ENCODE data around the gene PTPRR.

The PTPRR gene

DNA sequence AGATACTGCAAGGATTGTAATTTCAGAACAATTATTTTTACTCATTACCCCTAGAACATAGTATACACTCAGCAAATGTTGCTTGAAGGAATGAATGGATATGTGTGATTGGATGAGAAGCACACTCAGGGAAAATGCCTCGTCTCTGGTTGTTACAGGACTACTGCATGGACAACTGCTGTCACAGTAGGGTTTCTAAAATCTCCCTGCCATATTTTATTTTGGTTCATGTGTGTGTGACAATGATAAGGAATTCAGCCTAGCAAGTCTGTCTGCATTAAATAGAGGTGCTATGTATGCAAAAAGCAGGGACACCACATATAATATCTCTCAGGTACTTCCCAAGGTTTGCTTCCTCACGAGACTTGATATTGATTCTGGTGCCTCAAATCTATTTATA lies 1.4 kb downstream of the PTPRR start:
- no peaks in the 10 kb centered on the region for H3K9me3 ChIP-seq
- H3K36me3 ChIP-seq = no peaks in the 10 kb centered on the region
- H4K20me1 ChIP-seq = no peaks in the 10 kb centered on the region
- no peak for TF ChIP-seq Cebpa-rat (IDR thresholded peaks at IDR 0.05)
- no peak overlapping the region for H3K4me2 ChIP-seq
- H3K27ac ChIP-seq = no peak overlapping the region
- H3K4me1 ChIP-seq = no peaks in the 10 kb centered on the region
- no peak overlapping the region for H3K9ac ChIP-seq
- no peaks in the 10 kb centered on the region for H3K27me3 ChIP-seq
- H3K4me3 ChIP-seq = no peak overlapping the region

DNA sequence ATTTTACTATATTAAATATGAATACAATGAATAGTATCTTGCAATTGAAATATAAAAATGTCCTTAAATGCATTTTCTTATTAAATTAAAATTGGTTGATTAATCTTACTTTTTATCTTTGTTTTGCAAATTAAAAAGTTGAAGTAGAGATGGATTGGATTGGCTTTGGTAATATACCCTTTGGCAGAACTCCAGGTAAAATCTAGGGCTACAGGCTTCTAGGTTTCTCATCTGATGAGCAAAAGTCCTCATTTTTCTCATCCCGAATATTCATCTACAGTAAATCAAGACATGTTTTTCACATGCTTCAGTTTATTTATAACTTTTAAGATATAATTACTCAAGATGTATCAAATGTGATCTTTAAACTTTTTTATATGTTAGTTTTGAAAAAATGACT lies 2.2 kb downstream of the PTPRR start:
- Histone ChIP-seq H3K27ac (no peak overlapping the region), H4K20me1 (no peaks in the 10 kb centered on the region), H3K27me3 (no peaks in the 10 kb centered on the region), H3K9me3 (no peaks in the 10 kb centered on the region), H3K4me2 (no peak overlapping the region), H3K9ac (no peak overlapping the region), H3K4me1 (no peaks in the 10 kb centered on the region), H3K36me3 (no peaks in the 10 kb centered on the region), H3K4me3 (no peak overlapping the region)
- no peak for TF ChIP-seq Cebpa-rat (IDR thresholded peaks at IDR 0.05)

DNA sequence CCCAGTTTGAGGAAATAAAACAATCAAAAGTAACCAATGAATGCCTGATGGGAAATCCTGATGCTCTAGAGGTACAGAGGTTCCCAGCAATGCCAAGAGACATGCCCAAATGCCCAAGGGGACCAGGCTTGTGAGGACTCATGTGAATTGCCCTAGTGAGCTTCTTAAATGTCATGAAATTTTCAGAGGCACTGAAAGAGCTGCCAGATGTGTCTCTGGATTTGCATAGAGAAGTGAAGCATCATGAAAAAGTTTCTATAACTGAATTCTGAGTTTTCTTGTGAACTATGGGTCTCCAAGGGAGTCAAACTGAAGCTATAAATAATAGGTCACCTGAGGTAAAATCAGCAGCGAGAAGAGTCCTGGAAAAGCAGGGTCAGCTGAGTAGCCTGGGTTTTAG lies 9.9 kb downstream of the PTPRR start:
- no peak overlapping the region for H3K4me3 ChIP-seq
- no peaks in the 10 kb centered on the region for H3K4me1 ChIP-seq
- H3K4me2 ChIP-seq = no peak overlapping the region
- TF ChIP-seq Cebpa-rat (IDR thresholded peaks at IDR 0.05) = no peak
- H3K9ac ChIP-seq = no peak overlapping the region
- H3K27me3 ChIP-seq = no peaks in the 10 kb centered on the region
- H4K20me1 ChIP-seq = no peaks in the 10 kb centered on the region
- no peaks in the 10 kb centered on the region for H3K36me3 ChIP-seq
- H3K9me3 ChIP-seq = no peaks in the 10 kb centered on the region
- H3K27ac ChIP-seq = no peak overlapping the region

DNA sequence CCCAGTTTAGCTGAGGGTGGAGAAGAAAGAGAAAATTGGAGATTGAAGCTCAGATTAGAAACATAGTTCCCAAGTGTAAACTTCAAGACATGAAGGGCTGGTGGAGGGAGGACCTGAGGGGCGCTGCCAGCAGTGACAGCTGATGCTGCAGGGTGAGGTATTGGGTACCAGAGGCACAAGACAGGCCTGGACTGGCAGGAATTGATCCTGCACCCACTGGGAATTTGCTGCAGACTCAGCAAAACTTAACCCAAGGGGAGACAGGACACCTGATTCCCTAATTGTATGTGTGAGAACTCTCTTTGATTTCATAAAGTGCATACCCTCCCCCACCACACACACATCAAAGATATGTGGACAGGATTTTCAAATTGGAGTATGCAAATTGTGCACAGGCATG lies 11.6 kb downstream of the PTPRR start:
- H3K27me3 ChIP-seq = no peaks in the 10 kb centered on the region
- no peaks in the 10 kb centered on the region for H3K36me3 ChIP-seq
- TF ChIP-seq Cebpa-rat (IDR thresholded peaks at IDR 0.05) = no peak
- no peak overlapping the region for H3K4me2 ChIP-seq
- no peaks in the 10 kb centered on the region for H4K20me1 ChIP-seq
- no peak overlapping the region for H3K9ac ChIP-seq
- no peak overlapping the region for H3K4me3 ChIP-seq
- no peaks in the 10 kb centered on the region for H3K9me3 ChIP-seq
- H3K27ac ChIP-seq = no peak overlapping the region
- no peaks in the 10 kb centered on the region for H3K4me1 ChIP-seq

DNA sequence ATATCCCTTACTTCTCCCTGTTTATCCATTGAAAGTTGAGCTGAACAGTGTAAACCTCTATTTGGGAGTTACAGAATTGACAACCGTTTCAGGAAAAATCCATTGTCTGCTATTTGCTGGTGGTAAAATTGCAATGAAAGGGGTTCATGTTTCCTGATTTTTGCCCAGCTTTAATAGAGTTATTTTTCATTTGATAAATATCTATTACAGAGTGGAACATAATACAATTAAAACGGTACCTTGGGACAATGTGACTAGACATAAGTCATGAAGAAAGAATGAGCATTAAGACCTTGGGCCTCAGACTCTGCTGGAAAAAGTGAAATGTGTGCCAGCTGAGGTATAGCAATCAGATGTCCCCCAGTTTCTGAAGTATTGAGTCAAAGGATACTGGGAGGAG lies 13.1 kb downstream of the PTPRR start:
- Histone ChIP-seq H3K4me3 (no peak overlapping the region), H3K36me3 (no peaks in the 10 kb centered on the region), H3K27ac (no peak overlapping the region), H3K27me3 (no peaks in the 10 kb centered on the region), H3K4me2 (no peak overlapping the region), H3K4me1 (no peaks in the 10 kb centered on the region), H4K20me1 (no peaks in the 10 kb centered on the region), H3K9me3 (no peaks in the 10 kb centered on the region), H3K9ac (no peak overlapping the region)
- TF ChIP-seq Cebpa-rat (IDR thresholded peaks at IDR 0.05) = no peak

DNA sequence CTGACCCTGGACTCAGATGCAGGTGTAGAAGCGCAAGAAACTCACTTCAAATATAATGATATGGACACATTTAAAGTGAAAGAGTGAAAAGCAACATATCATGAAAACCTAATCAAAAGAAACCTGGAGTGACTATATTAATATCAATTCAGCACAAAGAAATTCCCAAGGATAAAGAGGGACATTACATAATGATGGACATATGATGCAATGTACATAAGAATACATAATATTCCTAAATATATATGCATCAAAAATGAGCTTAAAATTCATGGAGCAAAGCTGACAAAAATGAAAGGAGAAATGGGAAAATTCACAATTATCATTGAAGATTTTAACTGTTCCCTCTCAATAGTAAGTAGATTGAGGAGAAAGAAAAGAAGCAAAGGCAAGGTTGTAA lies 24.6 kb downstream of the PTPRR start:
- H3K4me1 ChIP-seq = no peaks in the 10 kb centered on the region
- no peaks in the 10 kb centered on the region for H3K36me3 ChIP-seq
- no peak overlapping the region for H3K27ac ChIP-seq
- no peaks in the 10 kb centered on the region for H3K9me3 ChIP-seq
- no peak overlapping the region for H3K9ac ChIP-seq
- H3K4me3 ChIP-seq = no peak overlapping the region
- H3K27me3 ChIP-seq = no peaks in the 10 kb centered on the region
- H3K4me2 ChIP-seq = no peak overlapping the region
- H4K20me1 ChIP-seq = no peaks in the 10 kb centered on the region
- no peak for TF ChIP-seq Cebpa-rat (IDR thresholded peaks at IDR 0.05)

DNA sequence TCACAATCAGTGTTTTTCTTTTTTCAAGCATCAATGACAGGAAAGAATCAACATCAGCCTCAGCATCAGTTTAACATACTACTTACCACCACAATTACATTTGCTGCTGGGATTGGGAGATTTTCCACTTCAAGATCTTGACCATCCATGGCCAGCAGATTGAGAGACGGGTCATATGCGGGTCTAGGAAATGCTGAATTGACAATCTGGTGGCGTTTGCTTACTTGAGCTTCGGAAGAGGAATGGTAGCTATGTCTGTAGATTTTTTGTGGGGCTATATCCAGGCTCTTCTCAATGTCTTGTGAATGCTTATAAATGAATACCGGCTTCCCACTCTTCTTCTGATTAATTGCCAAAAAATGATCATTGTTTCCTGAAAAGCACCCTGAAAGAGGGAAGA lies 27.9 kb downstream of the PTPRR start:
- no peak for TF ChIP-seq Cebpa-rat (IDR thresholded peaks at IDR 0.05)
- no peaks in the 10 kb centered on the region for H3K4me1 ChIP-seq
- H3K27ac ChIP-seq = no peak overlapping the region
- H3K4me2 ChIP-seq = no peak overlapping the region
- no peaks in the 10 kb centered on the region for H3K9me3 ChIP-seq
- H3K4me3 ChIP-seq = no peak overlapping the region
- H3K9ac ChIP-seq = no peak overlapping the region
- H3K27me3 ChIP-seq = no peaks in the 10 kb centered on the region
- H4K20me1 ChIP-seq = no peaks in the 10 kb centered on the region
- H3K36me3 ChIP-seq = no peaks in the 10 kb centered on the region

DNA sequence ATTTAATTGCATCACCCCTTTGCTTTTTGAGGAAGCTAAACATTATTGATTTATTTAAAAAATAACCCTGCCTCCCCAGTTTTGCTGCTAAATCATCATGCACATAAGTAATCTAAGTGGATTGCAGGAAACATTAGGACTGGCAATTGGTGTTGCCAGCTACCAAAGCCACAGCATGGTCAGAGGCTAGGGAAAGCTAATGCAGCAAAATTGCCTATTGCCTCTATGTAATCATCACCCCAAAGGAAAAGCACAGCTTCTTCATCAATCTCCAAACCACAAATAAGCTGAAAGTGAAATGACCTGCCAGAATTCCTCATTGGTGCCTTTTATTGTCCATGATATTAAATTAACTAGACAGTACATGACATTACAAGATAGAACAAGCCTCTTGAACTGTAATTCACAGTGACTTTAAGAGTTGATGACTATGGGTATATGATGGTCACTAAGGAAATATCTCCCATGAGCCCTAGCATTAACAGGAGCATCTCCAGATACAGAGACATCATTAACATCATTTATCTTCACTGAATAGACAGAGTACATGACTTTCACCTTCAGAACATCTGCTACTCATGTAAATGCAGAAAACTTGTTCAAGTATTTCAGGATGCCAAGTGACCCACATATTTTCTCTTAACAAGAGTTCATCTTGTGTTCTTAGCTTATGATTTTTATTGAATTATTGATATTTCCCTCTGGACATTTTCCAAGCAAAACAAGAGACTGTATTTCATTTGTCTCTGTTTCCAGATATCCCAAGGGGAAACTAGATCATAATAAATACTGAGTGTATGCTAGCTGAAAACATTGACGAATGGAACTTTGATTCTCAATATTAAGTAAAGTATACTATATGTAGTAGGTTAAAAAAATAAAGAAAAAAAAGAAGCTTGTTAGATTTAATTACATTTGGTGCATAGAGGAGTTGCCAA lies 29.4 kb downstream of the PTPRR start:
- Histone ChIP-seq H3K4me1 (no peaks in the 10 kb centered on the region), H3K9ac (no peak overlapping the region), H3K4me3 (no peak overlapping the region), H3K27ac (no peak overlapping the region), H4K20me1 (no peaks in the 10 kb centered on the region), H3K9me3 (no peaks in the 10 kb centered on the region), H3K27me3 (no peaks in the 10 kb centered on the region), H3K4me2 (no peak overlapping the region), H3K36me3 (no peaks in the 10 kb centered on the region)
- no peak for TF ChIP-seq Cebpa-rat (IDR thresholded peaks at IDR 0.05)

DNA sequence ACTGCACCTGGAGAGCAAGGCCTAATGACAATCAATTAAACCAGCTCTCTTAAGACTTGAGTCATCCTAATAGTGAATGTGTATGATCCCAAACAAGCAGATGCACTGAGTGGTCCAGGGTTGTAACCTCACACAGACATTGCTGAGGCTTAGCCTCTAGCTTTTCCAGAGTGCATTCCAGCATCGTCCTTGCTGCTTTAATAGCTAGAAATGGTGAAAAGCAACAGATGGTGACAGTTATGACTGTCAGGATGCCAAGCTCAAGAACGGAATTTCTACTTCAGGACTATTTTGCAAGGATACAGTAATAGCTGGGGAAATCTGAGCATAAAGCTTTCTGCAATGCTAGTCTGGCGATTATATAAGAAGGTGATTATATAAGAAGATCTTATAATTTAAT lies 34.6 kb downstream of the PTPRR start:
- Histone ChIP-seq H3K9ac (no peak overlapping the region), H4K20me1 (no peaks in the 10 kb centered on the region), H3K4me3 (no peak overlapping the region), H3K36me3 (no peaks in the 10 kb centered on the region), H3K9me3 (no peaks in the 10 kb centered on the region), H3K4me2 (no peak overlapping the region), H3K27me3 (no peaks in the 10 kb centered on the region), H3K27ac (no peak overlapping the region), H3K4me1 (no peaks in the 10 kb centered on the region)
- no peak for TF ChIP-seq Cebpa-rat (IDR thresholded peaks at IDR 0.05)

DNA sequence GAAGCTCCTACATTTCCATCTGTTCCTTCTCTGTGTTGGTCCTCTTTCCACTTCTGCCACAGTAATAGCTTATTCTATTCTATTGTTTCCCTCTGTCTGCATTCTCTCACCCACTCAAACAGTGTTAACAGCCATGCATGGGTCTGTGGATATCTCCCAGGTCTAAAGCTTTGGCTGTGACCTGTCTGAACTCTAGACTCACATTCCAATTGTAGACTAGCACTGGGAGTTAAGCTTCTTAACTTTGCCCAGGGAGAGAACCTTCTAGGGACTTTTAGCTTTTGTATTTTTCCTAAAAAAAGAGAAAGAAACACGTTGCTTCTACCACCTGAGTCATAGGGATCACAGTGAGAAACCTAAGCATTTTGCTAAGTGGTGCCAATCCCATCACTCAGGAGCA lies 36.7 kb downstream of the PTPRR start:
- Histone ChIP-seq H3K9ac (no peak overlapping the region), H3K9me3 (no peaks in the 10 kb centered on the region)

More for the DNA sequence above, 36.7 kb downstream of the PTPRR start:
- Histone ChIP-seq H3K4me2 (no peak overlapping the region), H4K20me1 (no peaks in the 10 kb centered on the region), H3K4me1 (no peaks in the 10 kb centered on the region), H3K36me3 (no peaks in the 10 kb centered on the region), H3K4me3 (no peak overlapping the region), H3K27ac (no peak overlapping the region), H3K27me3 (no peaks in the 10 kb centered on the region)
- TF ChIP-seq Cebpa-rat (IDR thresholded peaks at IDR 0.05) = no peak
